Inferior parietal cortex (tissue), 1 donor: ENCODE measurements around the gene SLC47A2.
A peak's percentile ranks its signal among the peaks of the same experiment; 100 is the strongest.

Source experiments
- DNase-seq: peaks from one replicate; pipeline ENCODE4 v3.0.0-alpha.2; 2016; ENCODE audit errors: extremely low spot score

Gene SLC47A2

DNA sequence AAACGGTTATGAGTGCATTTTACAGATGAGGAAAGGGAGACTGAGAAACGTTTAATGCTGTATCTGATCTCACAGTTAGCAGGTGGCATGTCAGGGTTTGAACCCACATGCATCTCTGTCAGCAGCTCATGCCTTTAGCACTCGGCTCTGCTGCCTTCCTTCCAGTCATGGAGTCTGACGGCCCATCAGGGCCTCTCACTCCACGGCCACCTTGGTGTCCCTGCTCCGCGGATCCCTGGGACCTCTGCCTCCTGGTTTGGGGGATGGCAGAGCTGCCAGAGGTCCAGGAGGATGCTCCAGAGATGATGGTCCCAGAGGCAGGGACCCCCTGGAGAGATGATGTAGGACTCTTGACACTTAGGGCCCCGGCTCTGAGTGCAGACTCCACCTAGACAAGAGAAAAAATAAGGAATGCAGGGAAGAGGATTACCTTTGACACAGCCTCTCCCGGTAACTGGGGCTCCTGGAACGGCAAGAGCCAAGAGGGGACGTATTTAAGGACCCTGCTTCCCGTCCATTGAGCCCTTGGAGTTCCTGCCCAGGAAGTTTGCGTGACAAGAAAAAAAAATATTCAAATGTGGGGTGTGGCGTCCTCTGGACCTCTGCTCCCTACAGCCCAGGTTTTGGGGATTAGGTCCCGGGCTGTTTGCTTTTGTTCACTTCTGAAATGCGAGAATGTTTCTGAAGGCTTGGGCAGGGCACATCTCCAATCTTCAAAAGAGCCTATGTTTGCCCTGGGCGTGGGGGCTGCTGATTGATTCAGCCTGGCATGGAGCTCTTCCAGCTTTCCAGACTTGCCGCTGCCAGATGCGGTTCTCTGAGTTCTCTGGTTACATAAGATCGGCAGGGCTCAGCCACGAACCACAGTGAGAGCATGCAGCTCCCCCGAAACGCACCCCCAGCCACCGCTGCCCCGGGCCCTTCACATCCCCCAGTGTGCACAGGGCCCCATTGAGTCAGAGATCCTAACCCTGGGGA is 31.7 kb upstream of the SLC47A2 start, which contains the start of gene ALDH3A1:
TSS of gene ALDH3A1 (minus strand) at position 470 of the 978 bp plus-strand sequence. CDS start 3,169 bp downstream, outside the sequence.
- DNase-seq: no peak

DNA sequence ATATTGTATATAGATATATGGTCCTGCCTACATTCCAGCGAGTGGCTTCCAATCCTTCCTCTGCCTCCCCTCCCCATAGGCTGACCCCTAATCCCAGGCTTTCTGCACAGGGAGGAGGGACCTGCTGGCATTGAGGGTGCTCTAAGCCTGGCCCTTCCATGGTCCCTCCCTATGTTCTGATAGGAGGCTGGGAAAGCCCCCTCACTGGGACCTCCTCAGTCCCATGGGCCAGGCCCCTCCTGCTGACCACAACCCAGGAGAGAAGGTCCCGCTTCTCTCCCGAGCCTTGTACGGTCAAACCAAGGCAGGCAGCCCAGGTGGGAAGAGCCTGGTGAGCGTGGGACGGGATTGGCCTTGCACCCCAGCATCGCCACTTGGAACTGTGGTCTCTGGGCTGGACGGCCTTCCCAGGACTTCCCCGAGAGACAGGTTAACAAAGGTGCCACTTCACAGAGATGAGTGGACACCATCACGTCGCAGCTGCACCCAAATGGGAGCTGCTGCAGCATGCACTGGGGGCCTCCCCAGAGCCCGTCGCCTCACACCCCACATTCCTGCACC is 30.9 kb upstream of the SLC47A2 start:
- DNase-seq: no peak

DNA sequence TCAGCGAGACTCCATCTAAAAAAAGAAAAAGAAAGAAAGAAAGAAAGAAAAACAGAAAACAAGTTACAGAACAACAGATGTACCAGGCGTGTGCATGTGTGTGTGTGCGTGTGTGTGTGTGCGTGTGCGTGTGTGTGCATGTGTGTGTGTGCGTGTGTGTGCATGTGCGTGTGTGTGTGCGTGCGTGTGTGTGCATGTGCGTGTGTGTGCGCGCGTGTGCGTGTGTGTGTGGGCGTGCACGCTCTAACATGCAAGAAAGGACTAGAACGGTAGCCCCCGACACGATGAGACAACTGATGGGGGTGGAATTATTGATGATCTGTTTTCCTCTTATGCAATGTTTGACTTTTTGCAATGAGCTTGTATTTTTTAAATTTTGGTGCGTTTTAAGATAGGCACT is 30.1 kb upstream of the SLC47A2 start:
- DNase-seq: no peak

DNA sequence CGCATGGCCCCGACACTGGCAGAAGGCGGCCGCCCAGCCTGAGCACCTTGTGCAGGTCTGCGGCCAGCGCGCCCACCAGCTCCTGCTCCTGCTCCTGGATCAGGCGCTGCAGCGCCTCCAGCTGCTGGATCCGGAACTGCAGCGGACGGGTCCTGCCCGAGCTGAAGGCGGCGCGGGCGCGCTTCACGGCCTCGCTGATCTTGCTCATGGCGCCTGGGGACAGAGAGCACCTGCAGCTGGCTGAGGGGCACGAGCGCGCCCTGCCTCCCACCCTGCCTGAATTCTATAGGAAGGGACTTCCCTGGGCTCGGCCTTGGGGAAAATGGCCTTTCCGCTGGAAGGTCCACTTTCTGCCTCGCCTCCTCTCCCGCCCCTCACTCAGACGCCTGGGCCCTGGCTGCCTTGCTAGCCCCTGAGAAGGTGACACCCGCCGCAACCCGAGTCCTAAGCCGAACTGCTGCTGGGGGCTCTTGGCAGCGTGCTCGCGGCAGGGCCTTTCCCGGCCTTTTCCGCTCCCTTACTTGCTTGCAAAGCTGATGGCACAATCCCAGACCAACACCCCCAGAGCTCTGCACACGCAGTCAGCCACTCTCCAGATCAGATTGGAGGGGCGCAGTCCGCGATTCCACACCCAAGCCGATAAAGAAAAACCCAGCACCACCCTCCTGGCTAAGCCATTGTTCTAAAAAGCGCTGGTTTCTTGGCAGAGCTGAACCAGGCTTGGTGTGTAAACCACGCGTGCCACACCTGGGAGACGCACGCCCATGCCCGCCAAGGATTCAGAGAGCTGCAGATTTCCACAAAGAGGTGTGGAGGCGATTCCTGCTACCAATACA is 28.8 kb upstream of the SLC47A2 start:
- peak; percentile 86 for DNase-seq

DNA sequence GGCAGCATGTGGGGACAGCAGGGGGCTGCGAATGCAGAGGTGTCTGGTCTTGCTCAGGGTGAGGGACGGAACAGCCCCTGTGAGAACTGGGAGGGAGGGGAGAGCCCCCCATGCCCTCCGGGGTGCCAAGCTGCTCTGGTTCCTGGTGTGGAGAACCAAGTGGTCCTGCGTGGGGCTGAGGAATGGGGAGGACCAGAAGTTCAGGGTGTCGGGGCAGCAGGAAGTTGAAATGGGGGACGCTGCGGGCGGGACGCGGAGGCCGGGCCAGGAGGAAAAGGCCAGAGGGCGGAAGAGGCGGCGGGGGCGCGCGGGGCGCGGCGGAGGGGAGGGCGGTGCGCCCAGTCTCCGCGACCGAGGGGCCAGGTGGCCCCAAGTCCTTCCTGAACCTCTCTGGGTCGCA is 28.1 kb upstream of the SLC47A2 start:
- no peak for DNase-seq

DNA sequence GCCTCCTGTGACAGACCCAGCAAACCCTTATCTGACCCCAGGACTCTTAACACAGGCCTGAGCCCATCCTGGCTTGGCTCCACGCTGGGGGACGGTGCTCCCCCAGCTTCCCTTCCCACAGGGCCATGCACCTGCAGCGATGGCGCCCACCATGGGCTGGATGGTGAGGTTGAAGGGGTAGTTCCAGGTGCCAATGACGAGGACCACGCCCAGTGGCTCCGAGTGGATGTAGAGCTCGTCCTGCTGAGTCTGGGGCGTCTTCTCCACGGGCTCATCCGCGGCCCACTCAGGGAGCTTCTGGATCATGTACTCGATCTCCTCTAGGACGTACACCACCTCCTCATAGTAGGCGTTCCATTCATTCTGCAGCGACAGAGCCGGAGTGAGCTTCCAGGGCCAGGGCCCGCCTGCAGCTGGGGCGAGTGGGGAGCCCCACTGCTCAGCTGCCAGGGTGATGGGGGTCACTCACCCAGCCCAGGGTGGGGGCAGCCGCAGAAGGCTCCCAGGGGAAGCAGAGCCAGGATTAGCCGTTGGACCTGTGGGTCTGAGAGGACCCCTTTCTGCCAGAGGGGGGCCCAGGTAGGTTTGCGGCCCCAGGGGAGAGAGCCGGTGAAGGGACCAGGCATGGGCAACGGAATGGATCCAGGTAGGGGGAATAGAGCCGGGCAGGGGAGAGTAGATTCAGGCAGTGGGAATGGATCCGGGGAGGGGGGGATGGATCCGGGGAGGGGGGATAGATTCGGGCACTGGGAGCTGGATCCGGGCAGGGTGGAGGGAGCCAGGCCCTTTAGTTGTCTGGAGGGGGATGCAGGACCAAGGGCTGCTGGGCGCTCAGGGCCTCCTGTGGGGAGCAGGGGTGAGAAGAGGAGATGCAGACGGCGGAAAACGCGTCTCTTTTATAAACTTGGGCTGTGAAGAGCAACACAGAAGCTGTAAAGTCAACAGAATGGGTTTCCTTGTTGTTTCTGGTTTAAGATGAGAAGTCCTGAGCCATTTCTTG is 27.0 kb upstream of the SLC47A2 start:
- DNase-seq: no peak

DNA sequence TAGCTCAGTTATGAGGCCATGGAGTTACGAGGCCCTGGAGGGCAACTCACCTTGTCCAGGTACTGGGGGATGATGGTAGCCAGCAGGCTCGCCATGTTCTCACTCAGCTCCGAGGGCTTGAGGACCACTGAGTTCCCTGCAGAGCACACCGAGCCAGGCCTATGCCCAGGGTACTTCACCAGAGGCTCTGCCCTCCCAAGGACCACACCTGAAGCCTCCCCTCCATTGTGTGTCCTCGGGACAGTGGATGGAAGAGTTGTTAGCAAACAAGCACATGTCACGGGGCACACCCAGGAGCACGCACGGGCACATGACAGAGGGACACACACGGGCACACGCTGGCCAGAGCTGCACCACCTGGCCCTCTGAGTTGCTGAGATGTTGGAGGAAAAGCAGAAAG is 26.1 kb upstream of the SLC47A2 start:
- no peak for DNase-seq

DNA sequence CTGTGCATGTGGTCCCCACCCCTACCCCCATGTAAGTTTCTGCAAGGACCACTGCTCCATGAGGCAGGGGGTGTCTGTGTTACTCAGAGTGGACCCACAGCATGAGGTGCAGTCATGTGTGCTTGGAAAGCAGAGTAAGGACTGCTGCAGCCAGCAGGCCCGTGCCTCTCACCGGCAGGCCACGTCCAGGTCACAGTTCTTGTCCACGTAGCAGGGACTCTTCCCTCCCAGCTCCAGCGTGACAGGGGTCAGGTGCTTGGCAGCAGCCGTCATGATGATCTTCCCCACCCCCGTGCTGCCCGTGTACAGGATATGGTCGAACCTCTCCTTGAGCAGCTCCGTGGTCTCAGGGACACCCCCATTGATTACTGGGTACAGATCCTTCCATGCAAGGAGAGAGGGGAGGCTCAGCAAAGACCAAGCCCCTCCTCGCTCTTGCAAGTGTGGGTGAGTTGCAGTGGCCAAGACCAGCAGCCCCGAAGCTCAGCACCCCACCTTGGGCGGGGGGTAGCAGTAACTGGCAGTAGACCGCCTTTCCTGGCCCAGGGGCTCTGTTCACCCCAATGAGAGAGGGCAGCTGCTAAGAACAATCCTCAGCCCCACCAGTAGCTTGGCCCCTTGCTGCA is 25.6 kb upstream of the SLC47A2 start:
- no peak for DNase-seq

DNA sequence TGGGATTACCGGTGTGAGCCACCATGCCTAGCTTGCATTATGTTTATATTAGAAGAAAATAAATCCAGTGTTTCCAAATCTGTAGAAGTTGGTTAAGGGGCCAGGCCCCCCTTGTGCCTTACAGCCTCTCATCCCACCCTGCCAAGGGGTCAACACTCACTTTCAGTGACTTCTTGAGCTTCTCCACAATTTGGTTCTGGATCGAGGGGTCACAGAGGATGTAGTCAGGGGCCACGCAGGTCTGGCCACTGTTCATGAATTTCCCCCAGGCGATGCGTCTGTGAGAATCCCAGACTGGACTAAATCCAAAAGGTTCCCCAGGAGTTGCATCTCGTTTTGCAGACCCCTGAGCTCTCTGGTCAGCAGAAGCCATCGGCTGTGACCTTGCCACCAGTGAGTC is 24.5 kb upstream of the SLC47A2 start:
- DNase-seq: no peak

DNA sequence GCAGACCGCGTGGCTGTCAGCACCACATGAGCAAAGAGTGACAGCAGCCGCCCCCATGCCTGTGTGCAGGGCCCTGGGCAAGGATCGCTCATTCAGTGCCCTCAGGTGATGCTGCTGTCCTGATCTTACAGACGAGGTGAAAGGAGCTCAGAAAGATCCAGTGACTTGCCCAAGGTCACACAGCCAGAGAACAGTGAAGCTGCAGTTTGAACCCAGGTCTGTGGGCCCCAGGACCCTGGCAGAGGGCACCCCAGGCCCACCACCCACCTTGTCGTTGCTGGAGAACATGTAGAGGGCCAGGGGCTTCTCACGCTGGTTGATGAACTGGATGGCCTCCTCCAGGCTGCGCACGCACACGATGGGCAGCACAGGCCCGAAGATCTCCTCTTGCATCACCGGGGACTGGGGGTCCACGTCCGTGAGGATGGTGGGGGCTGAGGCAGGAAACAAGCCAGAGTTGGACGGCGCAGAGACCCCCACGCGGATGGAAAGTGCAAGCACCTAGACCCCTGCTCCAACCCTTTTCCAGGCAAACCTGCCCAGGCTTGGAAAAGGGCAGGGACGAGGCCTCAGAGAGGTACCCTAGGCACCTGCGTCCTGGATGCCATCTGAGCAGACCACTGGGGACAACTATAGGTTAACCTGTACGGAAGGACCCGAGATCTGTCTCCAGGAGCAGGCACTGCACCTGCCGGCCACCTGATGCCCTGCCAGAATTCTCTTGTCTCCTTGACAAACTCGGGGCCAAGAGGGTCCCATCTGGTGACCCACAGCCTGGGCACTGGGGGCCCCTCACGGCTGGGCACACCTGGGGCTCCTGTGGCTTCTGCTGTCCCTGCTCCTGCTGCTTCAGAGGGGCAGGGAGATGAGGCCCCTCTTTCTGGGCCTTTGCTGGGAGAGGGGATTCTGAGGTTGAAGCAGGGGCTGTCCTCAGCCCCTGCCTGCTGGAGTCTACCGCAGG is 23.1 kb upstream of the SLC47A2 start:
- DNase-seq: no peak

DNA sequence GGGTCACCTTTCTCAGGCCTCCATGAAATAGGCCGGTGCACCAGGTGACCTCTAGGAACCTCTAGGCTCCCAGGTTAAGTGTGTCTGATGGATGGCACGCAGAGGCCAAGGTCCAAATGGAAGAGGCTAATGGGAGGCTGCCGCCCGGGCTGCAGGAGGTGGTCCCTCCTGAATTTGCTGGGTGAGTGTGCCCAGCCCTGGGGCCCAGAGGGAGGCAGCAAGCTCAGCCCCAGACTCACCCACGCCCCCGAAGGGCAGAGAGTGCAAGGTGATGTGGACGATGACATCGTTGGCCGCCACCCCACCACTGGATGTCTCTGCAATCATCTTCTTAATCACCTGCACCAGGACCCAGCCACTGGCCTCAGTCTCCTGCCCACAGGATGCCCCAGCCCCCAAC is 22.4 kb upstream of the SLC47A2 start:
- no peak for DNase-seq

DNA sequence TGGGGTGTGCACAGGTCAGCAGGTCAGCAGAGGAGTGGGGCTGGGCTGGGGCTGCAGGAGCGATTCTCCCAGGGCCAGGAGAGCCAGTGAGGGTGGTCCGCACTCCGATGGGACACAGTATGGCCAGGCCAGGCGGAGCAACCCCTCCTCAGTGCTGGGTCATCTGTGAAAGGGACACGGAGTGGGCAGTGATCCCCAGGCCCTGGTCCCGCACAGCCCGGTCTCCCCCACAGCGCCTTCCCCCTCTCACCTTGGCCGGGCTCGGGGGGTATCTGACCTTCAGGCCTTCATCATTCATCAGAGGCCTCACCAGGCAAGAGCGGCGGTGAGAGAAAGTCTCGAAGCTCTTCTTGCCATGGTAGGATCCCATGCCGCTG is 21.7 kb upstream of the SLC47A2 start:
- no peak for DNase-seq

DNA sequence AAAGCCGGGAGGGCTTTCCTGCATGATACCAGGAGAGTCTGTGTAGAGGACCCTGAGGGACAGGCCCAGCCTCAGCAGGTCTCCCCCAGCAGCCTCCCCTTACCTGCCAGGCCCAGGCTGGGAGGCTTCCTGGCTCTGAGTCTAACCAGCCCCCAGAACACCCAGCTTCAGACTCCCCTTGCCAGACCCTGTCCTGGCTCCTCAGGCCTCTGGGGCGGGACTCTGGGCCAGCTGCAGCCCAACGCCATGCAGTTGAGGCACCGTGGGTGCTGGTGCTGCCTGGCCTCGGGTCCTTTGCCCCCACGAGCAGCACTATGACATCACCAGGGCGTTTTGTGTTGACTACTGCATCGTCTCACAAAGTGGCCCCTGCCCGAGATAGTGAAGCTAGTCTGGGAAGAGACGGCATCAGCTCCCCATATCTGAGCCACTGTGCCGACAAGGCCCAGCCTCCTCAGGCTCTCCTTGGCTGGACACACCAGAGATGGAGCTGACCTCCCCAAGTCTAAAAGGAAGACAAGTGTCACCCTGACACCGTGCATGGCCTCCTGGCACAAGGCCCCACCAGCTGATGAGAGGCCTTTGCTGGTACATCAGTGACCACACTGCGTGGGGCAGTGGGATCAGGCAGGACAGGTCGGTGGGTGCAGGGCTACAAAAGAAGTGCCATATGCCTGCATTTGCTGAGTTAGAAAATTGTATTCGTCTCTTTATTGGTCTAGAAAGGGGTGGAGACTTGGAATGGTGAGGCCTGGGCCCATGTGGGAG is 21.1 kb upstream of the SLC47A2 start:
- DNase-seq: no peak

DNA sequence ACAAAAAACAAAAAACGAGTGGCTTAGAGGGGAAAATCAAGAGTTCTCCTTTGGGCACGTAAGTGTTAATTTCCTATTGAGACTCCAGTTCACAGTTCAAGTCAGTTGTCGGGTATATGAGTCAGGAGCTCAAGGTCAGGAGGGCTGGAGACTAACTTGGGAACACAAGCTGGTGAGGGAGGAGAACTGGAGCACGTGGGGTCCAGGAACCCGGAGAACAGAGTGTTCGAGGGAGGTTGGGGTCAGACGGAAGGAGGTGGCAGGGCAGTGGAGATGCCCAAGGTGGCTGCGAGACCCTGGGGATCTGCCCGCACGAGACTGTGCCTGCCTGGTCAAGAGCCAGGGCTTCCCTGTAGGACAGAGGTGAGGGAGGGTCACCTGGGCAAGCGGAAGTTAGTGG is 19.7 kb upstream of the SLC47A2 start:
- no peak for DNase-seq

DNA sequence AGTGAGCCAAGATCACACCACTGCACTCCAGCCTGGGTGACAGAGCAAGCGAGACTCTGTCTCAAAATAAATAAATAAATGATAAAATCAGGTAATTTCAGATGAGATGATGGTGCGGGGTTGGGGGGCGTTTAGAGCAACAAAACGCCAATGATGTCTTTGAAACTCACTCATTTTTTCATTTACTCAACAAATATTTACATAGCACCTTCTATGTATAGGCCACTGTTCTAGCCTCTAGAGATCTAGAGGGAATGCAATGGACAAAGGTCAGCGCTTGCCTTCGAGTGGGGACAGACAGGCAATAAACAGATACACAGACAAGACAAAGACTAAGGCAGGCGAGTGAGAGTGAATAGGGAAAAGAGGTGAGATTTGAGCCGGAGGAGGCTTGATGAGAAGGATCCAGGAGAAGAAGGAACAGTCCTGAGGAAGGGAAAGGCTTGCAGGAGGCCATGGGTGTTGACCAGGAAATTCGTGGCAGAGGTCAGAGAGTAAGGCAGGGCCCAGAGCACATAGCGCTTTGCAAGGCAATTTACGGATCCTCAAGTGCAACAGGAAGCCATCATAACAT is 17.7 kb upstream of the SLC47A2 start:
- no peak for DNase-seq

DNA sequence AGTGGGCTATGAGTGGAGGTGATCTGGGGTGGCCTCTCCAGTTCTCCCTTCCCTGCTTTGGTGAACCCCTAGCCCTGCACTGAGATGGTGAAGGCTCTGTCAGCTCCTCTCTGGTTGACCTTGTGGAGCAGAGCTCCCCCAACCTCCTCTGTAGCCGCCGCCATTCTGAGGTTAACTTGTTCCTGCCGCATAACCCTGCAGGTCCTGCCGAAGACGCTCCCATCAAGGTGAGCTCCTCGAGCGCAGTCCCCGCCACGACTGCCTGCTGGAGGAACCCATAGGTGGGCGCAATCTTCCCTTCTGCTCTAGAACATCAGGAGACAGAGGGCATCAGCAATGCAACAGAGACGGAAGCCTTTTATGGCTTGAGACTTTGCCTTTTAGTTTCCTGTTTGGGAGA is 15.2 kb upstream of the SLC47A2 start:
- no peak for DNase-seq

DNA sequence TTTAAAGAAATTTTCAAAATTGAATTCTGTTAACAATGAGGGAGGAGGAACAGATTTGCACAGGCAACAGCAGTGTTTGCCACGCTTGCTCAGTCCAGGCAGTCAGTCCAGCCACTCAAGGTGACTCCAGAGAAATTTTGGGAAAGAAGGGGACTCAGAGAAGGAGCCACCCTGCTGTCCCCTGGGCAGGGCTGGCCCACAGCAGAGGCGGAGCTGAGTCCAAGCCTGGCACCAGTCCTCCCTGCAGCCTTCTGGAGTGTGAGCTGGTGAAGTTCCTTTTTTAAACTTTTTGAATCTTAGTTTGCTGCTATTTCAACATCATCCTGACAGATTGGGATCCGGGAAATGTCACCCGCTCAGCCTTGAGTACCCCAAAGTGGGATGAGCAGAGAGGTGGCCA is 14.5 kb upstream of the SLC47A2 start:
- no peak for DNase-seq

DNA sequence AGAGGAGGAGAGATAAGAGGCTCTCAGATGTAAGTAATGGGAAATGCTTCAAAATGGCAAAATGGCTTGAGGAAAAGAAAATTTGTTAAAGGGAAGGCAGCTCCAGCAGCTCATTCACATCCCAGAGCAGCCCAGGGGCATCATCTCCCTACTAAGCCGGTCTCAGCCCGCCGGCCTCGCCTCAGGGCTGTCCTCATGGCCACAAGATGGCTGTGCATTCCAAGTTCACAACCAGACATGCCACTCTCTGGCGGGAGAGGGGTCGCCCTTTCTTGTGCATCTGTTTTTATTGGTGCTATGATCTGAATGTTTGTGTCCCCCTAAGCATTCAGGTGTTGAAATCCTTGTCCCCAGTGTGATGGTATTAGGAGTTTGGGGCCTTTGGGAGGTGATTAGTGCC is 13.5 kb upstream of the SLC47A2 start:
- DNase-seq: no peak
